Spleen (tissue), 7 donors: ENCODE results near the gene TMEM30A.

ENCODE experiments used
- POLR2A ChIP-seq, 3 donors: fragments of 450-650 bp; IDR thresholded peaks; one replicate each; pipeline ENCODE4 v1.5.1; 2017; ENCODE audit warnings: antibody characterized with exemption in 3 of 3, mild to moderate bottlenecking in 1 of 3
- POLR2AphosphoS5 ChIP-seq, 3 donors: sonication (generic); formaldehyde crosslinking; IDR thresholded peaks; one replicate each; pipeline ENCODE4 v1.5.1; 2017; ENCODE audit warnings: antibody characterized with exemption in 3 of 3
- TF ChIP-seq, protein P1 (sequence below), 11 experiments: fragments of 200-600 bp in 7 of 11; fragments of 450-650 bp in 4 of 11; sonication (generic) in 4 of 11; IDR thresholded peaks in 8 of 11; conservative IDR thresholded peaks in 3 of 11; 1 replicate in 7 of 11; 2 replicates in 4 of 11; pipeline versions ENCODE4 v1.4.0 to v1.8.0; 2016 to 2021; ENCODE audit warnings: antibody characterized with exemption in 11 of 11, inconsistent platforms in 4 of 11, mild to moderate bottlenecking in 1 of 11
- donor health status: DM: no; HTN: no; CAD: no; lungs with moderate emphysema.
- donor health status: DM: no; HTN: no; CAD: no.
- donor health status: DM: no; HTN: no; CAD: no.

DNA sequence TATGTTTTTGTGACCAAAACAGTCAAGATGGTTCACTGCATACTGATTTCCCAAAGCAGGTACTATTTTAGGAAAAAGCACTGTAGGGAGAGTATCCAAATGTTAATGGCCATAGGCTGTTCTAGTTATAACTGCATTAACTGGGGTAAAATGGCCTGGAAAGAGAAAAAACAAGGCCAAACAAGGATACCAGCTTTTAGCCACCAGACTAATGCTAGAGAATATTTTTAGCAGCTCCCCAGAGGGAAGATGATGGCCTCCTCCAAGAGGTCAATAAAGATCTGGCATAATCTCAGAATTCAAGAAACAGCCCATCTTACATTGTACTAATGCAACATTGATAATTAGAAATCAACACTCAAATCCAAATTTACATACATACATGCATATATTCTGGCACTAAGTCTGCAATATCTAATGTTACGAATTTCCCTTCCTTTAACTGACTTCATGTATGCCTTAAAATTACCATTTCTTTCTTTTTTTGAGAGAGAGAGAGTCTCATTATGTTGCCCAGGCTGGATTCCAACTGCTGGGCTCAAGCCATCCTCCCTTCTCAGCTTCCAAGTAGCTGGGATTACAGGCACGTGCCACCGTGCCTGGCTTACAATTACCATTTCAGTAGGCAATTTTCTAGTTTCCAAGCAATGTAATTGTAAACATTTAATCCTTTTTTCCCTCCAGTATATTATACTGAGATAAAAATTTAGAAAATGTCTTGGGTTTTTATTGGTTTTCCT, 50.3 kb downstream of the TMEM30A start:
- TF ChIP-seq, protein P1, sequence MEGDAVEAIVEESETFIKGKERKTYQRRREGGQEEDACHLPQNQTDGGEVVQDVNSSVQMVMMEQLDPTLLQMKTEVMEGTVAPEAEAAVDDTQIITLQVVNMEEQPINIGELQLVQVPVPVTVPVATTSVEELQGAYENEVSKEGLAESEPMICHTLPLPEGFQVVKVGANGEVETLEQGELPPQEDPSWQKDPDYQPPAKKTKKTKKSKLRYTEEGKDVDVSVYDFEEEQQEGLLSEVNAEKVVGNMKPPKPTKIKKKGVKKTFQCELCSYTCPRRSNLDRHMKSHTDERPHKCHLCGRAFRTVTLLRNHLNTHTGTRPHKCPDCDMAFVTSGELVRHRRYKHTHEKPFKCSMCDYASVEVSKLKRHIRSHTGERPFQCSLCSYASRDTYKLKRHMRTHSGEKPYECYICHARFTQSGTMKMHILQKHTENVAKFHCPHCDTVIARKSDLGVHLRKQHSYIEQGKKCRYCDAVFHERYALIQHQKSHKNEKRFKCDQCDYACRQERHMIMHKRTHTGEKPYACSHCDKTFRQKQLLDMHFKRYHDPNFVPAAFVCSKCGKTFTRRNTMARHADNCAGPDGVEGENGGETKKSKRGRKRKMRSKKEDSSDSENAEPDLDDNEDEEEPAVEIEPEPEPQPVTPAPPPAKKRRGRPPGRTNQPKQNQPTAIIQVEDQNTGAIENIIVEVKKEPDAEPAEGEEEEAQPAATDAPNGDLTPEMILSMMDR (IDR thresholded peaks at IDR 0.05 in 8 of 11, conservative IDR thresholded peaks at IDR 0.05 in 3 of 11), result no peak
- TF ChIP-seq POLR2A (IDR thresholded peaks at IDR 0.05), result no peak
- TF ChIP-seq POLR2AphosphoS5 (IDR thresholded peaks at IDR 0.05), result no peak
